Esophagus muscularis mucosa (tissue), 4 donors: ENCODE measurements around the gene PLSCR3. TPM values are rescaled to one million over a fixed set of nuclear protein-coding genes. Genes with fewer than 3 reads are reported as not detected.
A peak's percentile ranks its signal among the peaks of the same experiment; 100 is the strongest.

ENCODE experiments used
- DNase-seq: peaks from one replicate; pipeline ENCODE4 v3.0.0-alpha.2; 2017; ENCODE audit errors: extremely low spot score
- H3K27ac ChIP-seq, 4 donors: fragments of 200-600 bp; sonication (generic); replicated peaks in 1 of 4; 1 replicate in 3 of 4; 2 replicates in 1 of 4; pipeline ENCODE4 v1.5.1; 2016 to 2019; ENCODE audit warnings: mild to moderate bottlenecking in 1 of 4
- H3K27me3 ChIP-seq, 4 donors: fragments of 200-600 bp; sonication (generic); one replicate each; pipeline versions ENCODE4 v1.5.1 to v1.6.0; 2016 to 2019
- H3K36me3 ChIP-seq, 4 donors: fragments of 200-600 bp; sonication (generic); one replicate each; pipeline ENCODE4 v1.5.1; 2016 to 2019
- H3K4me1 ChIP-seq, 4 donors: fragments of 200-600 bp; sonication (generic); one replicate each; pipeline ENCODE4 v1.5.1; 2016 to 2019
- H3K4me3 ChIP-seq, 4 donors: fragments of 200-600 bp; sonication (generic); 1 replicate in 2 of 4; 2 replicates in 2 of 4; pipeline ENCODE4 v1.5.1; 2016 to 2019; ENCODE audit warnings: mild to moderate bottlenecking in 4 of 4, moderate library complexity in 1 of 4
- H3K9me3 ChIP-seq, 4 donors: fragments of 200-600 bp; sonication (generic); 1 replicate in 3 of 4; 2 replicates in 1 of 4; pipeline ENCODE4 v1.5.1; 2016 to 2019
- CTCF ChIP-seq, 3 experiments: fragments of 200-600 bp in 2 of 3; fragments of 450-650 bp in 1 of 3; sonication (generic) in 2 of 3; IDR thresholded peaks; one replicate each; pipeline ENCODE4 v1.5.1; 2017 to 2019; ENCODE audit warnings: antibody characterized with exemption in 3 of 3, mild to moderate bottlenecking in 2 of 3, moderate library complexity in 1 of 3
- EP300 ChIP-seq: sonication (generic); formaldehyde crosslinking; IDR thresholded peaks from one replicate; pipeline ENCODE4 v1.6.1; 2017; ENCODE audit warnings: antibody characterized with exemption
- POLR2A ChIP-seq: fragments of 450-650 bp; IDR thresholded peaks from one replicate; pipeline ENCODE4 v1.6.1; 2017; ENCODE audit warnings: antibody characterized with exemption, moderate library complexity, mild to moderate bottlenecking, low read depth
- POLR2AphosphoS5 ChIP-seq, 2 donors: sonication (generic); formaldehyde crosslinking; IDR thresholded peaks; one replicate each; pipeline ENCODE4 v1.6.1; 2017; ENCODE audit warnings: antibody characterized with exemption in 2 of 2
- WGBS: methylation state at CpG from one replicate; pipeline ENCODE4 v1.1.5; 2018; 5-methylcytosine and 5-hydroxymethylcytosine counted together
- intact Hi-C: fragments of 100-400 bp; cut with DNase I; formaldehyde crosslinking; loops from one replicate; pipeline ENCODE4 v1.15.1; 2023
- total RNA-seq, 4 donors: library from RNA; depleted of rRNA; stranded (reverse); fragments of >200 nt; gene quantifications; one replicate each; pipeline versions ENCODE4 v1.1.0 to v1.2.1, GENCODE V29; 2016

The PLSCR3 gene
- total RNA-seq, 4 donors from 2014 or later, result 17.7 to 39.9 (median 24.3) TPM

GRCh38 chr17:7363311-7363710, 31.0 kb downstream of the PLSCR3 start:
- Histone ChIP-seq H3K4me3 (no peak overlapping the region), H3K4me1 (no peaks in the 10 kb centered on the region), H3K36me3 (no peaks in the 10 kb centered on the region), H3K9me3 (no peaks in the 10 kb centered on the region), H3K27me3 (no peaks in the 10 kb centered on the region), H3K27ac (no peak overlapping the region)
- TF ChIP-seq CTCF (IDR thresholded peaks at IDR 0.05) (no peak), POLR2AphosphoS5 (IDR thresholded peaks at IDR 0.05) (no peak)
- intact Hi-C loops, result no loop called here
- no peak for DNase-seq
- WGBS, result 94% methylated on average over 6 of the region's 6 CpGs

- Histone ChIP-seq H3K4me1 (no peaks in the 10 kb centered on the region), H3K4me3 (no peak overlapping the region), H3K27me3 (no peaks in the 10 kb centered on the region), H3K27ac (no peak overlapping the region), H3K36me3 (no peaks in the 10 kb centered on the region), H3K9me3 (no peaks in the 10 kb centered on the region)
- 69% methylated on average over 3 of the region's 3 CpGs for WGBS
- no peak for DNase-seq
- intact Hi-C loops, result no loop called here
- no peak for TF ChIP-seq POLR2A
- TF ChIP-seq POLR2AphosphoS5 (IDR thresholded peaks at IDR 0.05), result no peak
- TF ChIP-seq EP300, result no peak
- TF ChIP-seq CTCF (IDR thresholded peaks at IDR 0.05), result no peak
These were observed 32.4 kb downstream of the PLSCR3 start for GRCh38 chr17:7361906-7362305.

- Histone ChIP-seq H3K27ac (peak overlapping the region in 3 of 4 donors; percentile 11 to 59 (median 19)), H3K4me3 (no peak overlapping the region), H3K4me1 (peaks cover 14 to 42% (median 40%) of the 10 kb centered on the region in 4 donors), H3K27me3 (no peaks in the 10 kb centered on the region), H3K36me3 (no peaks in the 10 kb centered on the region), H3K9me3 (no peaks in the 10 kb centered on the region)
- TF ChIP-seq EP300, result no peak
- TF ChIP-seq CTCF (IDR thresholded peaks at IDR 0.05), result no peak
- TF ChIP-seq POLR2AphosphoS5 (IDR thresholded peaks at IDR 0.05), result no peak
- TF ChIP-seq POLR2A, result no peak
- WGBS, result 76% methylated on average over 2 of the region's 2 CpGs
- no peak for DNase-seq
- intact Hi-C loops, result loop anchor here (2.0 kb wide), 1 partner anchor 79 kb away; no protein-coding TSS in a partner anchor
These were observed 36.9 kb downstream of the PLSCR3 start for GRCh38 chr17:7357381-7357780.

- Histone ChIP-seq H3K27me3 (no peaks in the 10 kb centered on the region), H3K27ac (peak overlapping the region; percentile 11 to 75 (median 36)), H3K9me3 (no peaks in the 10 kb centered on the region), H3K4me1 (peaks cover 15 to 44% (median 43%) of the 10 kb centered on the region in 4 donors), H3K36me3 (no peaks in the 10 kb centered on the region), H3K4me3 (peak overlapping the region in 2 of 4 donors; percentile 13 to 23)
- intact Hi-C loops, result loop anchor here (2.0 kb wide), 1 partner anchor 80 kb away; no protein-coding TSS in a partner anchor
- TF ChIP-seq CTCF (IDR thresholded peaks at IDR 0.05) (no peak), POLR2AphosphoS5 (IDR thresholded peaks at IDR 0.05) (peak in 1 of 2 donors; percentile 24)
- DNase-seq, result no peak
- WGBS, result 62% methylated on average over 8 of the region's 8 CpGs
These were observed 37.6 kb downstream of the PLSCR3 start for GRCh38 chr17:7356756-7357155.

GRCh38 chr17:7356072-7356549, 38.2 kb downstream of the PLSCR3 start:
- intact Hi-C loops, result loop anchor here (2.0 kb wide), 1 partner anchor 81 kb away; no protein-coding TSS in a partner anchor
- no peaks in the 10 kb centered on the region for H3K9me3 ChIP-seq
- H3K27ac ChIP-seq, result peak overlapping the region; percentile 11 to 75 (median 39)
- 57% methylated on average over 2 of the region's 12 CpGs for WGBS
- no peaks in the 10 kb centered on the region for H3K27me3 ChIP-seq
- TF ChIP-seq EP300 (no peak), CTCF (IDR thresholded peaks at IDR 0.05) (peak; percentile 83 to 93 (median 89)), POLR2AphosphoS5 (IDR thresholded peaks at IDR 0.05) (peak in 1 of 2 donors; percentile 74)
- H3K36me3 ChIP-seq, result no peaks in the 10 kb centered on the region
- peak overlapping the region in 2 of 4 donors; percentile 13 to 23 for H3K4me3 ChIP-seq
- no peak for DNase-seq
- H3K4me1 ChIP-seq, result peaks cover 15 to 47% (median 44%) of the 10 kb centered on the region in 4 donors
